ENCODE results near the gene CD82.
"Not testable (repeated sequence)": the region's sequence is repeated elsewhere in the genome, so short reads cannot be mapped to it uniquely, and the experiment has no call there.

CD82 gene

DNA sequence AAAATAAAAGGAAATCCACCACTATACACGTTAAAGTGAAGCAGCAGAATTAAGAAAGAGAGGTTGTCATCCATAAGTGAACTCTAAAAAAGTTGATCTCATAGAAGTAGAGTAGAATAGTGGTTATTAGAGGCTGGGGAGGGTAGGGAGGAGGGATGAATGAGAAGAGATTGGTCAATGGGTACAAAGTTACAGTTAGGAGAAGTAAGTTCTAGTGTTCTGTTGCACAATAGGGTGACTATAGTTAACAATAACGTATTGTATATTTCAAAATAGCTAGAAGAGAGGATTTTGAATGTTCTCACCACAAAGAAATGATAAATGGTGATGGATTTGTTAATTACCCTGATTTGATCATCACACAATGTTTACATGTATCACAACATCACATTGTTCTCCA is 72.0 kb downstream of the CD82 start:
- Histone ChIP-seq H3K9ac (ENCODE audit: low read depth, low read length) (no peak overlapping the region), H3K27ac (ENCODE audit: low read depth, low read length) (no peak overlapping the region), H3K4me1 (ENCODE audit: control insufficient read depth, insufficient read depth, low read length) (peaks cover 6% of the 10 kb centered on the region; the same call in 1 of the 2 replicates), H3K27me3 (ENCODE audit: control insufficient read depth, insufficient read depth, low read length) (no peaks in the 10 kb centered on the region), H3K4me3 (ENCODE audit: low read depth, low read length) (no peak overlapping the region), H3K36me3 (ENCODE audit: control insufficient read depth, insufficient read depth, low read length) (no peaks in the 10 kb centered on the region), H3K9me3 (ENCODE audit: control insufficient read depth, insufficient read depth, low read length) (no peaks in the 10 kb centered on the region)

GRCh38 chr11:44638032-44638431 is 72.6 kb downstream of the CD82 start:
- Histone ChIP-seq H3K9ac (ENCODE audit: low read depth, low read length) (no peak overlapping the region), H3K27me3 (ENCODE audit: control insufficient read depth, insufficient read depth, low read length) (no peaks in the 10 kb centered on the region), H3K4me3 (ENCODE audit: low read depth, low read length) (no peak overlapping the region), H3K36me3 (ENCODE audit: control insufficient read depth, insufficient read depth, low read length) (no peaks in the 10 kb centered on the region), H3K4me1 (ENCODE audit: control insufficient read depth, insufficient read depth, low read length) (peaks cover 6% of the 10 kb centered on the region; the same call in 1 of the 2 replicates), H3K27ac (ENCODE audit: low read depth, low read length) (no peak overlapping the region), H3K9me3 (ENCODE audit: control insufficient read depth, insufficient read depth, low read length) (no peaks in the 10 kb centered on the region)

GRCh38 chr11:44643217-44643616 is 77.8 kb downstream of the CD82 start:
- no peak overlapping the region for H3K4me3 ChIP-seq (ENCODE audit: low read depth, low read length)
- H3K36me3 ChIP-seq (ENCODE audit: control insufficient read depth, insufficient read depth, low read length): no peaks in the 10 kb centered on the region
- no peak overlapping the region for H3K27ac ChIP-seq (ENCODE audit: low read depth, low read length)
- H3K9ac ChIP-seq (ENCODE audit: low read depth, low read length): no peak overlapping the region
- H3K9me3 ChIP-seq (ENCODE audit: control insufficient read depth, insufficient read depth, low read length): peaks cover 5% of the 10 kb centered on the region; the same call in 1 of the 2 replicates
- no peaks in the 10 kb centered on the region for H3K27me3 ChIP-seq (ENCODE audit: control insufficient read depth, insufficient read depth, low read length)
- no peaks in the 10 kb centered on the region for H3K4me1 ChIP-seq (ENCODE audit: control insufficient read depth, insufficient read depth, low read length)

DNA sequence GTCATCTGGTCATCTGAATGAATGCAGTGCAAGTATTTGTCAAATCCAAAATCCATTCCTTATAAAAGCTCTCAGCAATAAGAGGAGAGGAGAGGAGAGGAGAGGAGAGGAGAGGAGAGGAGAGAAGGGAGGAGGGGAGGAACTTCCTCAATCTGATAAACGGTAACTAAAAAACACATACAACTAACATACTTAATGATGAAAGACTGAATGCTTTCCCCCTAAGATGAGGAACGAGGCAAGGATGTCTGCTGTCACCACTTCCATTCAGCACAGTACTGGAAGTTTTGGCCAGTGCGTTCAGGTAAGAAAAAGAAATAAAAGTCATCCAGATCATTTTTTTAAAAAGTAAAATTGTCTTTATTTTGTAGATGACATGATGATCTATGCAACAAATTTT is 80.4 kb downstream of the CD82 start:
- H3K4me3 ChIP-seq (ENCODE audit: low read depth, low read length): no peak overlapping the region
- no peaks in the 10 kb centered on the region for H3K36me3 ChIP-seq (ENCODE audit: control insufficient read depth, insufficient read depth, low read length)
- no peak overlapping the region for H3K27ac ChIP-seq (ENCODE audit: low read depth, low read length)
- no peaks in the 10 kb centered on the region for H3K4me1 ChIP-seq (ENCODE audit: control insufficient read depth, insufficient read depth, low read length)
- H3K9me3 ChIP-seq (ENCODE audit: control insufficient read depth, insufficient read depth, low read length): peaks cover 5% of the 10 kb centered on the region; the same call in 1 of the 2 replicates
- no peaks in the 10 kb centered on the region for H3K27me3 ChIP-seq (ENCODE audit: control insufficient read depth, insufficient read depth, low read length)
- H3K9ac ChIP-seq (ENCODE audit: low read depth, low read length): no peak overlapping the region

GRCh38 chr11:44647255-44647955 is 81.9 kb downstream of the CD82 start:
- not testable (repeated sequence) for H3K27me3 ChIP-seq (ENCODE audit: control insufficient read depth, insufficient read depth, low read length); H3K9ac ChIP-seq (ENCODE audit: low read depth, low read length); H3K27ac ChIP-seq (ENCODE audit: low read depth, low read length); H3K36me3 ChIP-seq (ENCODE audit: control insufficient read depth, insufficient read depth, low read length); H3K9me3 ChIP-seq (ENCODE audit: control insufficient read depth, insufficient read depth, low read length); H3K4me1 ChIP-seq (ENCODE audit: control insufficient read depth, insufficient read depth, low read length); H3K4me3 ChIP-seq (ENCODE audit: low read depth, low read length)

GRCh38 chr11:44648109-44648508 is 82.6 kb downstream of the CD82 start:
- no peak overlapping the region for H3K27ac ChIP-seq (ENCODE audit: low read depth, low read length)
- H3K27me3 ChIP-seq (ENCODE audit: control insufficient read depth, insufficient read depth, low read length): no peaks in the 10 kb centered on the region
- no peaks in the 10 kb centered on the region for H3K4me1 ChIP-seq (ENCODE audit: control insufficient read depth, insufficient read depth, low read length)
- H3K4me3 ChIP-seq (ENCODE audit: low read depth, low read length): no peak overlapping the region
- H3K9me3 ChIP-seq (ENCODE audit: control insufficient read depth, insufficient read depth, low read length): peaks cover 5% of the 10 kb centered on the region; the same call in 1 of the 2 replicates
- no peak overlapping the region for H3K9ac ChIP-seq (ENCODE audit: low read depth, low read length)
- H3K36me3 ChIP-seq (ENCODE audit: control insufficient read depth, insufficient read depth, low read length): no peaks in the 10 kb centered on the region

DNA sequence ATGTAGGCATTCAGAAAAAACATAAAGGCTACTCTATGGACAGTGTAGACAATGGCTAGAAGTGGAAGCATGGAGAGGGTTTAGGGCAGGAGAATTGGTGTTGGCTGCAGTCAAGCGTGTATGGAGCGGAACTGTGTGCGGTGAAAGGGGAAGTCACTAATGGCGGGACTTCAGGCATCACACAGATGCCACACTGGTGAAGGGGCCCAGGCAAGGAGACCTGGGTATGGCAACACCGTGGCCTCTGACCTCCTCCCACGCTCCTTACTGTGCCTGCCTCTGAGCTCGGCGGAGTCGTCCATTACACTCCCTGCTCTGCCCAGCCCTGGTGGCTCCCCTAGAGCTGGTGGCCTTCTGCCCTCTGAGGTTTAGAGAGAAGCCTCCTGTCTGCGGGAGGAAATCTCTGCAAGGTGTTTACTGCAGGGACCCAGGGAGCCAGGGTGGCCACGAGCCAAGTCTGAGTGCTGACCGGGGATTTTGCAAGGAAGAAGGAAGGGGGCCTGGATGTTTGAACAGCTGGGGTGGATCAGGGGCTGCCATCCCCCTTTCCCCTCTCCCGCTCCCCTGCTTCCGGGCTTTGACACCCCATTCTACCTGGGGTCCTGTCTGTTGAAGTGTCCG is 86.2 kb downstream of the CD82 start:
- no peak overlapping the region for H3K4me3 ChIP-seq (ENCODE audit: low read depth, low read length)
- no peak overlapping the region for H3K27ac ChIP-seq (ENCODE audit: low read depth, low read length)
- H3K36me3 ChIP-seq (ENCODE audit: control insufficient read depth, insufficient read depth, low read length): no peaks in the 10 kb centered on the region
- no peaks in the 10 kb centered on the region for H3K27me3 ChIP-seq (ENCODE audit: control insufficient read depth, insufficient read depth, low read length)
- H3K4me1 ChIP-seq (ENCODE audit: control insufficient read depth, insufficient read depth, low read length): no peaks in the 10 kb centered on the region
- no peak overlapping the region for H3K9ac ChIP-seq (ENCODE audit: low read depth, low read length)
- no peaks in the 10 kb centered on the region for H3K9me3 ChIP-seq (ENCODE audit: control insufficient read depth, insufficient read depth, low read length)

DNA sequence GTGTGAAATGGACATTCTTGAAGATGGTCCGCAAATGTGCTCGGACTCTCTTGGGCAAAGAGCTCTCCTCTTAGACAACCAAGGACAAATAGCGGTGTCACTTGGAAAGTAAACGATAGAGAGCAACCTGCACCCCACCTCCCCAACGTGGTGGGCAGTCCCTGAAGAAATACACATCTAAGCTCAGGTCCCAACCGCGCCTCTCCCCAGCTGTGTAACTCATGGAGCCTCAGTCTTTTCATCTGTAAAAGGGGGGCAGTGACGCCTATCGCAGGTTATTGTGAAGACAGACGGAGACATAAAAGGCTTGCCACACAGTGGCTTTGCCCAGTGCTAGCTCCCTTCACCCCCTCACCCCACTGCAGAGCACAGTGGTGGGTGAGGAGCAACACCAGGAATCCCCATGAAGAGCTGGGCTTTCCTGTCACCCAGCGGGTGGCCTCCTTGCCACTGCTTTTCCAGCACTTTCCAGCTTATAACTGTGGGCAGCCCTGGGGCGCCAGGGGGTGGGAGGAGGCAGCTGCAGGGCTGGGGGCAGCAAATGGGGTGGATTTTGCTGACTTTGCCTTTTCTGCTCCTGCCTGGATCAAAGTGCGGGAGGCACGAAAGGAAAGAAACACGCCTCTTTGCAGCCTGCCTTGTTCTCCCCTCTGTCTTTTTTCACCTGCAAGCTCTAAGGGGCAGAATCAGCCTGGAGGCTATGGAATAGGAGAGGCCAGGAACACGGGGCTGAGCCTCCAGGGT is 87.6 kb downstream of the CD82 start:
- H3K4me3 ChIP-seq (ENCODE audit: low read depth, low read length): no peak overlapping the region

DNA sequence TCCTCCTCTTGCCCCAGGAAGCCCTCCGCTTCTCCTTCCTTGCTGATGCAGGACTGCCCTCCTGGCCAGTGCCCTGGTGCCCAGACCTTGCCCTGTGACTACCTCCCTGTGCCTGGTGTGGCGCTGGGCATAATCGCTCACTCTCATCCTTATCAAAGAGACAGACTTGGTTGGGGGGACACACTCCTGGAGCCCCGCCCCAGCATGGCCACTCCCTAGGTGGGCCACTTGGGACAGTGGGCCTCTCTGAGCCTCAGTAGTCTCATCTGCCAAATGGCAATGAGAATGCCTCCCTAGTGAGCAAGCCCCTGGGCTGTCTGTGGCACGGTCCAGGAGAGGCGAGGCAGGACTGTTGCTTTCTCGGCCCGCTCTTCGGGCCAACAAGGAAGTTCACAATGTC is 88.6 kb downstream of the CD82 start:
- H3K4me3 ChIP-seq (ENCODE audit: low read depth, low read length): no peak overlapping the region
- no peak overlapping the region for H3K27ac ChIP-seq (ENCODE audit: low read depth, low read length)
- H3K4me1 ChIP-seq (ENCODE audit: control insufficient read depth, insufficient read depth, low read length): no peaks in the 10 kb centered on the region
- no peaks in the 10 kb centered on the region for H3K9me3 ChIP-seq (ENCODE audit: control insufficient read depth, insufficient read depth, low read length)
- no peak overlapping the region for H3K9ac ChIP-seq (ENCODE audit: low read depth, low read length)
- H3K36me3 ChIP-seq (ENCODE audit: control insufficient read depth, insufficient read depth, low read length): no peaks in the 10 kb centered on the region
- H3K27me3 ChIP-seq (ENCODE audit: control insufficient read depth, insufficient read depth, low read length): no peaks in the 10 kb centered on the region

More for the DNA sequence above, 87.6 kb downstream of the CD82 start:
- Histone ChIP-seq H3K9me3 (ENCODE audit: control insufficient read depth, insufficient read depth, low read length) (no peaks in the 10 kb centered on the region), H3K27me3 (ENCODE audit: control insufficient read depth, insufficient read depth, low read length) (no peaks in the 10 kb centered on the region), H3K4me1 (ENCODE audit: control insufficient read depth, insufficient read depth, low read length) (no peaks in the 10 kb centered on the region), H3K36me3 (ENCODE audit: control insufficient read depth, insufficient read depth, low read length) (no peaks in the 10 kb centered on the region), H3K27ac (ENCODE audit: low read depth, low read length) (no peak overlapping the region), H3K9ac (ENCODE audit: low read depth, low read length) (no peak overlapping the region)

DNA sequence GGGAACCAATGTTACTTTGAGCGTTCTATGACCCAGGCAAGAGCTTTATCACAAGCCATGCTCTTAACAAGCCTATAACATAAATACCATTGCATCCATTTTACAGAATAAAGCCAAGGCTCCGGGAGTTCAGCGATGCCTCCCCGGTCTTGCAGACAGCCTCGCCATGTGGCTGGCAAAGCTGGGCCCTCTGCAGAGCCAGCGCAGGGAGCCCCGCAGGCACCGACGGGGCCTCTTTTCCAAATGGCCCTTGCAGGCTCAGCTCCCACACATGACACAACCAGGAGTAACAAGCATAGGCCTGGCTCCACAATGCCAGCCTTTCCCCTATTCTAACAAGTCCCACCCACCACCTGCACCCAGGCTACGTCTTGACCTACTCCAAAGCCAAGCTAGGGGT is 89.1 kb downstream of the CD82 start:
- no peak overlapping the region for H3K4me3 ChIP-seq (ENCODE audit: low read depth, low read length)
- no peaks in the 10 kb centered on the region for H3K4me1 ChIP-seq (ENCODE audit: control insufficient read depth, insufficient read depth, low read length)
- no peaks in the 10 kb centered on the region for H3K36me3 ChIP-seq (ENCODE audit: control insufficient read depth, insufficient read depth, low read length)
- no peak overlapping the region for H3K27ac ChIP-seq (ENCODE audit: low read depth, low read length)
- no peak overlapping the region for H3K9ac ChIP-seq (ENCODE audit: low read depth, low read length)
- no peaks in the 10 kb centered on the region for H3K27me3 ChIP-seq (ENCODE audit: control insufficient read depth, insufficient read depth, low read length)
- H3K9me3 ChIP-seq (ENCODE audit: control insufficient read depth, insufficient read depth, low read length): no peaks in the 10 kb centered on the region
